Measurements from ENCODE around the gene SETD6.
"Not testable (repeated sequence)": the region's sequence is repeated elsewhere in the genome, so short reads cannot be mapped to it uniquely, and the experiment has no call there.

SETD6 gene

DNA sequence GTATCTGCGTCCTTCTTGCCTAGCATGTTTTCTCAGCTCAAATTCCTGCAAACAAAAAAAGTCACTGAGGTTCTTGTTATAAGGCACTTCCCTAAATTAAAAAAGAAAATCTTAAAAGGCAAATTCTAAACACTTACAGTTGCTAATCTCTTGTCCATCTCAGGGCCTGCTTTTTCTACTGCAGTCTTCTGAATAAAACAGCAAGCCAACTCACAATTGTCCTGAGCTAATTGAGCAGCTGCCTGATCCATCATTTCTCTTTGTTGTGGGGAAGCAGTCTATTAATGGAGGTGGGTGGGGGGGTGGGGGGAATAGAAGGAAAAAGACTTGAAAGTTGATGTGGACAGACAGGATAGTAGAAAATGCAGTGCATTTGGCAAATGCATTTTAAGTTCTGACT is 27.0 kb downstream of the SETD6 start:
- no peak for DNase-seq

DNA sequence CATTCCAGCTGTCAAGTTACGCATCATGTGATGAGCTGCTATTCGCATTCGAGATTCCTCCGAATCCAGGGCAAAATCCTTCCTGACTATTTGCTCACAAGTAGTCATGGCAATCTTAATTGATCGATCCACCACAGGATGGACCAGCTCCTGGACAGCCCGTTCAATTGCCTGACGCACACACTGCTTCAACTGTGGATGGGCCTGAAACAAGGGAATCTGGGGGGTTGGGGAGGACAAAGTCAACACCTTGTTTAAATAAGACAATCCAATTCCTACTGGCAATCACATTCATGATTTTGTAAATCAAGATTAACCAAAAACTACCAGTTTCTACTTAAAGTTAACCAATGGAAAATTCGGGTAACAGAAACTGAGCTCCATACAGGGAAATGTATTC is 28.4 kb downstream of the SETD6 start:
- DNase-seq, result no peak

DNA sequence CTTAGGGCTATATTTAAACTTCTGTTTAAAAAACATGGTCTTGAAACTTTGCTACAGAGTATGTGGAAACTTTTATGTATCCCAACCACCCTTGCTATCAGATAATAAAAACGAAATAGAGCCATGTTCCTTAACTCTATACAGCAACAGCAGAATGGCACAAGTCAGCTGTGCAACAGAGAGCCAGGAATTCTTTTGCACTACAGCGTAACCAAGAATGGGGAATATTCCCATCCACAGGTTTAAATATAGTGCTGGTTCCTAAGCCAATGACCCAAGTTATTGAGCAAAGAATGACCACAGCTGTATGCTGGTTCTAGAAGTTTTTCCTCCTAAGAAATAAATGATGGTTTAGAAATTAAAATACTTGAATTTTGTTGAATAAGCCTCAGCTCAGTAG is 33.1 kb downstream of the SETD6 start:
- DNase-seq, result no peak

DNA sequence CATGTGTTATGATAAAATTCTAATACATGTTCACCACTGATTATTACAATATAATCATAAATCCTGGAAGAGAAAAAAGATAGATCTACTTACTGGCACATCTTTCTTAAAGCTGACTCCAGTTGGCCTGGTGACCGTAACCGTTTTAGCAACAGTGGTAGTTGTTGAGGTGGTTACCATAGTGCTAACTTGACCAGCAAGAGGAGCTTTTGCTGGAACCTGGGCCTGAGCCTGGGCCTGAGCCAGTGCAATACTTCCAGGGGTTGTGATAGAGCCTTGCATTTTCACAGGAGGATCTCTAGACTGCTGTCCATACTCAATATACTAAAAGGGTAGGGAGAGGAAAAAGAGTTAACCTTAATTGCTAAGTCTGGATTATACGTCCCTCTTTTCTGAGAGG is 36.2 kb downstream of the SETD6 start:
- DNase-seq, result no peak

DNA sequence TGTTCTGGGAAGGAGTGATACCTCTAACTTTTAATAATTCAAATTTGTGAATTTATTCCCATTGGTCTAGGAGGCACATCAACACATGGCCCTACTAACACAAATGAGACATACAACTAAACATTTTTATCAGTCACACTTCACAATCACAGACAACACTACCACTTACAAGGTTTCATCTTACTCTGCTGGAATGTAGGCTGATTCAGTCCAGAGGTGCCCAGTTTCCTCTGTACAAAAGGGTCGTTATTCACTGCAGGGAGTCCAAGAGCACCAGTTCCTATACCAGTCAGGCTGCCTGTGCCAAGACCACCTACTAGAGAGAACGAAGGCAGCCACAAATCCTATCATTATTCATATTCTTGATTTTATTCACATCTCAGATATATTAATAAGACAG is 41.4 kb downstream of the SETD6 start:
- no peak for DNase-seq

DNA sequence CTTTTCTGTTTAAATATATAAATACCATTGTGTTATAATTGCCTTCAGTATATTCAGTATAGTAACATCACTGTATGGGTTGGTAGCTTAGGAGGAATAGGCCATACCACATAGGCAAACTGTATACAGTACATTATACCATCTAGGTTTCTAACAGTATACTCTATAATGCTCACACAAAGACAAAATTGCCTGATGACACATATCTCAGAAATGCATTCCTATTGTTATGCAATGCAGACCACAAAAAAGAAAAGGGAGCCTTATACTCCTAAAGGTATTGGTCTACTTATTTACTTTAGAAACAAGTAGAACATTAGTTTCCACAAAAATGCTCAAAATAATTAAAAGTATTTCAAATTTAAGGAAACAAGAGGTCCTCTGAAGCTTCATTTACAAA is 47.9 kb downstream of the SETD6 start:
- no peak for DNase-seq

DNA sequence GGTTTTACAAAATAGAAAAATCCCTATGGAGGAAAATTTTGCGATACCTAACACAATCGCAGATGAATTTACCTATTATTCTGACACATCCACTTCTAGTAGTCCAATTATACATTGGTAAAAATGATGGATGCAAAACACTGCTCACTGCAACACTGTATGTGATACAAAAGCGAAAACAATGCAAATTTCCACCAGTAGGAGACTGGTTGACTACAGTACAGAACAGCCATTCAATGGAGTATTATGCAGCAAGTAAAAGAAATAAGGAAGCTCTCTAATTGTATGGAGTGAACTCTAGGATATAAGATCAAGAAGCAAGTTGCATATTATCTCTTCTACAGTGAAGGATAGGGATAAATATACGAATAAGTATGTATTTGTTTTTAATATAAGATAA is 48.5 kb downstream of the SETD6 start:
- no peak for DNase-seq

DNA sequence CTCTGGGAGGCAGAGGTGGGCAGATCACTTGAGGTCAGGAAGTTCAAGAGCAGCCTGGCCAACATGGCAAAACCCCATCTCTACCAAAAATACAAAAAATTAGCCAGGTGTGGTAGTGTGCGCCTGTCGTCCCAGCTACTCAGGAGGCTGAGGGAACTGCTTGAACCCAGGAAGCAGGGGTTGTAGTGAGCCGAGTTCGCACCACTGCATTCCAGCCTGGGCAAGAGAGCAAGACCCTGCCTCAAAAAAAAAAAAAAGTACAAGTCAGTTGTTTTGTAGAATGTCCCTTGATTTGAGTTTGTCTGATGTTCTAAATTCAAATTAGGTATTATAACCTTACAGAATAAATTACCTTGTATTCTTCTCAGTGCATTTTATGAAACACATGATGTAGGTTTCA is 50.4 kb downstream of the SETD6 start:
- DNase-seq, result not testable (repeated sequence)

Measured in T-helper 2 cell (primary cell).